SK-N-SH treated with all-trans-retinoic acid at 6 μM for 48 hours (cell line): Measurements from ENCODE around the gene OR11H12.
"Not testable (repeated sequence)": the region's sequence is repeated elsewhere in the genome, so short reads cannot be mapped to it uniquely, and the experiment has no call there.

ENCODE experiments used
- ESRRG ChIP-seq: fragments of 250-450 bp; sonication (Bioruptor Pico); IDR thresholded peaks from 2 replicates; pipeline ENCODE4 v1.6.1; 2021; ENCODE audit warnings: mild to moderate bottlenecking
- OSR1 ChIP-seq: fragments of 250-450 bp; sonication (Bioruptor Pico); IDR thresholded peaks from 2 replicates; pipeline ENCODE4 v1.8.0; 2022; ENCODE audit warnings: moderate library complexity, mild to moderate bottlenecking, inconsistent platforms
- PATZ1 ChIP-seq: fragments of 250-450 bp; sonication (Bioruptor Pico); IDR thresholded peaks from 2 replicates; pipeline ENCODE4 v1.8.0; 2020; ENCODE audit warnings: mild to moderate bottlenecking, moderate library complexity, borderline replicate concordance
- SNAI2 ChIP-seq: fragments of 250-450 bp; sonication (Bioruptor Pico); IDR thresholded peaks from 2 replicates; pipeline ENCODE4 v1.5.0; 2020; ENCODE audit warnings: mild to moderate bottlenecking, moderate library complexity
- ZC3H10 ChIP-seq: fragments of 250-450 bp; sonication (Bioruptor Pico); IDR thresholded peaks from 2 replicates; pipeline ENCODE4 v1.5.1; 2021; ENCODE audit warnings: mild to moderate bottlenecking, moderate library complexity
- ZFP3 ChIP-seq: fragments of 250-450 bp; sonication (Bioruptor Pico); IDR thresholded peaks from 2 replicates; pipeline ENCODE4 v1.5.0; 2020; ENCODE audit warnings: mild to moderate bottlenecking, moderate library complexity
- ZFP30 ChIP-seq: fragments of 450-650 bp; formaldehyde crosslinking; IDR thresholded peaks from 2 replicates; pipeline ENCODE4 v1.5.0; 2022; ENCODE audit warnings: mild to moderate bottlenecking, moderate library complexity
- ZNF70 ChIP-seq: fragments of 450-650 bp; formaldehyde crosslinking; IDR thresholded peaks from 2 replicates; pipeline ENCODE4 v1.5.0; 2020; ENCODE audit warnings: mild to moderate bottlenecking, moderate library complexity
- ZNF8 ChIP-seq: fragments of 450-650 bp; formaldehyde crosslinking; IDR thresholded peaks from 2 replicates; pipeline ENCODE4 v1.5.0; 2020; ENCODE audit warnings: mild to moderate bottlenecking, moderate library complexity
- TF ChIP-seq, protein P1 (sequence below): fragments of 250-450 bp; sonication (Bioruptor Pico); IDR thresholded peaks from 2 replicates; pipeline ENCODE4 v1.5.1; 2020; ENCODE audit warnings: low read depth, mild to moderate bottlenecking, moderate library complexity

DNA sequence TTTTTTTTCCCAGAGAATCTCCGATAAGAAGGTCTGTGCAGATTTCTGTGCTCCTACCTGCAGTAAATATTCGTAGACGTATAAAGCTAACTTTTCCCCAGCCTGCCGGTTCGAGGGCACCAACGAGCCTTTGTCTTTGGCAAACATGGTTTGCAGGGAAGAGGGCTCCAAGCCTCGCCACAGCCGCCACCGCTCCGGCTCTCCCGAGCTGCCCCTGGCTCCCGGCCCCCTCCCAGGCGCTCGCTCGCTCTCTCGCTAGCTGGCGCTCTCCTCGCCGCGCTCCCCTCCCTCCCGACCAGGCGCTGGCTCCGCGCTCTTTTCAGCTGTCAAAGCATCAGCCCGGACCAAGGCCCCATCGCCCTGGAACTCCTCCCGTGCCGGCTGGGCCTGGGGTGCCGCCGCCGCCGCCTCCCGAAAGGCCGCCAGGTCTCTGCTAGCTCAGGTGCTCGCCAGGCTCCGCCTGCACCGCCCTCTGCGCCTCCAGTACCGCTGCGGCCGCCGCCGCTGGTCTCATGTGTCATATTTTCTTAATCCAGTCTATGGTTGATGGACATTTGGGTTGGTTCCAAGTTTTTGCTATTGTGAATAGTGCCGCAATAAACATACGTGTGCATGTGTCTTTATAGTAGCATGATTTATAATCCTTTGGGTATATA is 45.3 kb downstream of the OR11H12 start:
- not testable (repeated sequence) for TF ChIP-seq ZFP30 (CRISPR knock-in tag); ZNF8 (CRISPR knock-in tag); ESRRG (CRISPR knock-in tag); PATZ1 (CRISPR knock-in tag); ZFP3; OSR1 (CRISPR knock-in tag); SNAI2; ZNF70 (CRISPR knock-in tag); ZC3H10
- TF ChIP-seq, protein P1, sequence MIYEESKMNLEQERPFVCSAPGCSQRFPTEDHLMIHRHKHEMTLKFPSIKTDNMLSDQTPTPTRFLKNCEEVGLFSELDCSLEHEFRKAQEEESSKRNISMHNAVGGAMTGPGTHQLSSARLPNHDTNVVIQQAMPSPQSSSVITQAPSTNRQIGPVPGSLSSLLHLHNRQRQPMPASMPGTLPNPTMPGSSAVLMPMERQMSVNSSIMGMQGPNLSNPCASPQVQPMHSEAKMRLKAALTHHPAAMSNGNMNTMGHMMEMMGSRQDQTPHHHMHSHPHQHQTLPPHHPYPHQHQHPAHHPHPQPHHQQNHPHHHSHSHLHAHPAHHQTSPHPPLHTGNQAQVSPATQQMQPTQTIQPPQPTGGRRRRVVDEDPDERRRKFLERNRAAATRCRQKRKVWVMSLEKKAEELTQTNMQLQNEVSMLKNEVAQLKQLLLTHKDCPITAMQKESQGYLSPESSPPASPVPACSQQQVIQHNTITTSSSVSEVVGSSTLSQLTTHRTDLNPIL (CRISPR knock-in tag), result not testable (repeated sequence)
